Epithelial cell of esophagus (primary cell): ENCODE data around the gene PLVAP.

Experiments used
- DNase-seq: peaks from one replicate; pipeline ENCODE4 v3.0.0; 2010; ENCODE audit warnings: low read depth
- H3K4me3 ChIP-seq: 2 replicates; pipeline ENCODE4 v1.5.1; 2011; ENCODE audit warnings: mild to moderate bottlenecking, low read length, control low read depth
- CTCF ChIP-seq: IDR thresholded peaks from 2 replicates; pipeline ENCODE4 v1.5.1; 2011; ENCODE audit warnings: low read depth, mild to moderate bottlenecking, low read length, control low read depth, inconsistent platforms; ENCODE audit not compliant: insufficient read depth; ENCODE audit errors: missing control alignments

The PLVAP gene

GRCh38 chr19:17323964-17324332, 53.2 kb downstream of the PLVAP start:
- no peak overlapping the region for H3K4me3 ChIP-seq
- no peak for DNase-seq
- no peak for TF ChIP-seq CTCF

- TF ChIP-seq CTCF: no peak
- H3K4me3 ChIP-seq: no peak overlapping the region
- no peak for DNase-seq
These were observed 53.7 kb downstream of the PLVAP start for GRCh38 chr19:17323300-17323963.

- TF ChIP-seq CTCF: no peak
- DNase-seq: no peak
- H3K4me3 ChIP-seq: no peak overlapping the region
These were observed 54.3 kb downstream of the PLVAP start for GRCh38 chr19:17322854-17323253.

- no peak for TF ChIP-seq CTCF
- no peak overlapping the region for H3K4me3 ChIP-seq
- no peak for DNase-seq
These were observed 55.3 kb downstream of the PLVAP start for GRCh38 chr19:17321655-17322489.

- no peak for DNase-seq
- no peak for TF ChIP-seq CTCF
- no peak overlapping the region for H3K4me3 ChIP-seq
These were observed 56.7 kb downstream of the PLVAP start for GRCh38 chr19:17320435-17320834.

GRCh38 chr19:17319473-17320238, 57.5 kb downstream of the PLVAP start:
- DNase-seq: no peak
- H3K4me3 ChIP-seq: no peak overlapping the region
- TF ChIP-seq CTCF: no peak
